SIG-M5 (cell line): ENCODE measurements around the gene CLEC7A.
A peak's percentile ranks its signal among the peaks of the same experiment; 100 is the strongest.

Experiments used
- DNase-seq: peaks from one replicate; lab custom pipeline; 2025; lab: John Stamatoyannopoulos, UW

Gene CLEC7A

DNA sequence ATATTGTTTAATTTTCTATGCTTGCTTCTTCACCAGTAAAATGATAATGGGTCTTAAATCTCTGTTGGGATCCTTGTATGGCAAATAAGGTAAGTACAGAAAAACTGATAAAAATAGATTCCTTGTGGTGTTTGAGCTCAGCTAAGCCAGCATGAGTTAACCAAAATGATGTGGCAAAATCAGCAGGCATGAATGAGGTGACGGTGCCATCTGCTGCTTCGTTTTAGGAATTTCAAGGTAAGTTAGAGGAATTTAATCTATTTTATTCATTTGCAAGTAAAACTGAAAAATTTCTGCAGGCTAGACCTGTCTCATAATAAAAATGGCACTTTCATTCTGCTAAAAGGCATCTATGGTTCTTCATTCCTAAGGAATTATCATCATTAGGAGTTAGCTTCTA, 10.0 kb upstream of the CLEC7A start:
- DNase-seq = no peak

DNA sequence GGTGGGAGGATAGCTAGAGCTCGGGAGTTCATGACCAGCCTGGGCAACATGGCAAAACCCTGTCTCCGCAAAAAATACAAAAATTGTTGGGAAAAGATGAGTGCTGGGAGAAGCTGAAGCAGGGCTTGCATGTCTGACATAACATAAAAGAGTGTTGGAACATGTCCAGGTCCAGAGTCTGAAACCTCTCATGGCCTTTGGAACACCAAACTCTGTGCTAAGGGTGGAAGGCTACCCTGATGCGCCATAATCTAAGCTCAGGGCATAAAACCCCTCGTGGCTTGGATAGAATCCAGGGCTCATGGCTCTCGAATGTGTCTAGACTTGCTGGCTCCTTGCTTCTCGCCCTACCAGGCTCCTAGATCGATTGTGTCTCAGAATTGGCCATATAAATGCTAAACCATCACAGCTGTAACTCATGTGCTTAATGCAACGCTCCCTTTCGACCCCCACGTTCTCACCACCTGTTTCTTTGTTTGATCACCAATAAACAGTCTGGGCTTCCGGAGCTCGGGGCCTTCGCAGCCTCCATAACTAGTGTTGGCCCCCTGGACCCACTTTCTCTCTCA, 6.7 kb upstream of the CLEC7A start:
- no peak for DNase-seq

DNA sequence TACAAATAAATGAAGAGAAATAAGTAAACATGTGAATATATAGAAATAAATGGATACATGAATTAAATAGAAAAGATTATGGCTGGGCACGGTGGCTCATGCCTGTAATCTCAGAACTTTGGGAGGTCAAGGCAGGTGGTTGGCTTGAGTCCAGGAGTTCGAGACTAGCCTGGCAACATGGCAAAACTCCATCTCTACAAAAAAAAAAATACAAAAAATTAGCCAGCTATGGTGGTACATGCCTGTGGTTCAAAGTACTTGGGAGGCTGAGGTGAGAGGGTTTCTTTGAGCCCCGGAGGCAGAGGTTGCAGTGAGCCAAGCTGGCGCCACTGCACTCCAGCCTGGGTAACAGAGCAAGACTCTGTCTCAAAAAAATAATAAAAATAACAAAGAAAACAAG, 5.1 kb upstream of the CLEC7A start:
- no peak for DNase-seq

DNA sequence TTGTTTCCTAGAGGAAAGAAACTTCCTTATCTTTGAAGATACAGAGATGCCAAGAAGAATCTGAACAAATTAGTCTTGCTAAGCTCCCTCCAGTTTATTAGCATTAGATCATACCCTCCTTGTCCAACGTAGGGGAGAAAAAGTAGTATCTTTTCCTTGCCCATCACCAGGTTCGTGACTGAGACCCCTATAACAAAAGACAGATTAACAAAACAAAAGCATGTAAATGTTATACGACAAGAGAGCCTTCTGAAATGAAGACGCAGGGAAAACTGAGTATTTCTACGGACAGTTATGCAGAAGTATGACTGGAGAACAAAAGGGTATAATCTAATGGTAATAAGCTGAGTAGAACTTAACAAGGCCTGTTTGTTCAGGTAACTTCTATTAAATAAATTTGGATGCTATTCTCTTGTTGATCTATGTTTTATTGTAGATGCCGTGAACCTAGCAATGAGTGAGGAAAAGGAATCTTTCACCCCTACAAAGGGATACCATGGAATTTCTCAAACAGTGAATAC, 2.9 kb upstream of the CLEC7A start:
- DNase-seq = no peak

DNA sequence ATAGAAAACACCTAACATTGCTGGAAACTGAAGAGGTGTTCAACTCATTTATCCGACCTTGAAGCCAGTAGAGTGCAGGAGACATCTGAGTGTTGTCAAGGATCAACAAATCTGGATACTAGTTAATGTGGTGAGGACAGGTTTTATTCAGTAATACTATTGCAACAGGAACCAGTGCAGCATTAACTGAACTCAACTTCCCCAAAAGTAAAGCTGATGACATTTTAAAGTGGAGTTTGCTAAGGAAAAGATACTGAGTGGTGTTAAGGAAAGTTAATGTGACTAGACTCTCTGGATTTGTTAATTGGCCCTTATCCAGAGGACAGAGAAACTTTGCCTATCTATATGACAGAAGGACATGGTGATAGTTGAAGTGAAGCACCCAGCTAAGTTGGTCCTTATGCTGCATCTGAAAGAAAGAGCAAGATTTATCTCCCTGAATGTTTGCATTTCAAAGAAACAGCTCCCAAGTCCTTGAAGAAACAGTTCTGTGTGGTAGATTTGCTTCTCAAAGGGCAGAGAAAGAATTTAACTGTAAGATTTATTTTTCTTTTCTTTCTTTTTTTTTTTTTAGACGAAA, 1.2 kb upstream of the CLEC7A start:
- DNase-seq = peak; percentile 43

DNA sequence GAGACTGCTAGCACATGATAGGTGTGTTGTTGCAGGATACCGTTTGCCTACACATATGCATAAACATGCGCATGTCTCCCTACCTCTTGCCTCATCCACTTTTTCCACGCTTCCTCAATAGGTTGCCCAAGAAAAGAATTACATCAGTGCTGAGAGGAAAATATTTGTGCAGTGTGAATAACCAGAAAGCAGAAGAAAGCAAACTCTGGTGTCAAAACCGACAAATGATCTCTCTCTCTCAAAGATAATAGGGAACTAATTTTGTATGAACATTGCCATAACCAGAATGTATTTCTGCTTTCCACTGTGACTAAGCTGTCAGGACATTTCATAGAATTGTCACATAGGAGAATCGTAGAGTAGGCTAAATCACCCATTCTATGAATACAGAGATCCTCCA, 1.3 kb downstream of the CLEC7A start:
- peak; percentile 99 for DNase-seq

DNA sequence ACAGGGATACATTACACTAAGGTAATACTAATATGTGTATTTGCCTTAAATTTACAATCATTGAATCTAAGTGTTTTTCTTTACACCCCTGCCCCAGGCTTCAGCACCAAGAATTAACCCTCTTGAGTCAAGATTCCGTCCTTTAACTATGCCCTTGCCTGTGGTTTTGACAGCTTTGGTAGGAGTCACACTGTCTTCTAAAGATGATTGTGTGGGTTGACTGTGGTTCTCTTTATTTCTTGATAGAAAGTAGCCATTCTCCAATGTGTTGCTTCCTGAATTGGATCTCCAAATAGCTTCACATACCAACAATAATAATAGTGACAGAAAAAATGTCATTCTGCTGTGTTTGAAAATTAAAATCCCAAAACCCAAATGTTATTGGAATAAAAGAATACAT, 3.6 kb downstream of the CLEC7A start:
- DNase-seq = no peak

DNA sequence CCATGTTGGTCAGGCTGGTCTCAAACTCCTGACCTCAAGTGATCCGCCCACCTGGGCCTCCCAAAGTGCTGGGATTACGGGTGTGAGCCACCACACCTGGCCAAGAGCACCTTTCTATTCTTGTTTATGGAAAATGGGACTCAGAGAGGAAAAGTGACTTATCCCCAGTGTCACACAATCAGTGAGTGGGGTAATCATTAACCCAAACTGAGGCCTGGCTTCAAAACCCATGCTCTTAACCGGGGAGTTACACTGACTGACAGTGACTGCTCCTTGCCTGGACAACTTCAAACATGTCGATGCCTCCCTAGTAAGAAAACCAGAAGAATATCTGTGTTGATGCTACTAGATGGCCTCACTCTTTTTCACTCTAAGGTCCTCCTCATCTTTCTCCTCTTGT, 7.3 kb downstream of the CLEC7A start:
- DNase-seq = no peak

DNA sequence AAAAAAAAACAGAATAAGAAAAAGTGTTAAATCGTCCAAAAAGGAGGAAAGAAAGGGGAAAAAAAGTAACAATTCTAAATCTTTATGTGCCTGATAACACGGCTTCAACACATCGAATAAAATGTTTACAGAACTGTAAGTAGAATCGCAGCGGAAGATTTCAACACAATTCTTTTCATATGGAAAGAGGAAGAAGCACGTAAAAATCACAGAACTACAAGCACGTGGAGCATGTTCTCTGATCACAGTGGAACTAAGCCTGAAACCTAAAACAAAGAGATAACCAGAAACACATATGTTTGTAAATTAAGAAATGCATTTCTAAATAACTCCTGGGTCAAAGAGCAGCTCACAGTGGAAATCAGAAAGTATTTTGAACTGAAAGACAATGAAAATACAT, 8.7 kb downstream of the CLEC7A start:
- DNase-seq = peak; percentile 77

DNA sequence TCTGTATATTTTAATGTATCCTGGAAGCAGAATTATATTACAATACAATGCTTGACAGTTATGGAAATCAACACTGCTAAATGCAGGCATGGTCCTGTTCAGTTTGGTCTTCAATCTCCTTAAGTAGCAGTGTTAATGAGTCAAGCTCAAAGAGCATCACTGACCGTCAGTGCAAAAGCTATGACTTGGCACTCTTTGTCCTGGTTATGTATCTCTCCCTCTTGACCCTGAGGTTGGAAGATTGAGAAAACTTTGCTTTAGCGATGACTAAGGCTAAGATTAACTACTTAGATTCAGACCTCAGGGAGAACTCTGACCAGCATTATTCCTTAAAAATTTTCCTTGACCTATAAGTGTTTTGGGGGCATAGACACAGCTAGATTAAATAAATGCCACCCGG, 10.9 kb downstream of the CLEC7A start:
- no peak for DNase-seq

DNA sequence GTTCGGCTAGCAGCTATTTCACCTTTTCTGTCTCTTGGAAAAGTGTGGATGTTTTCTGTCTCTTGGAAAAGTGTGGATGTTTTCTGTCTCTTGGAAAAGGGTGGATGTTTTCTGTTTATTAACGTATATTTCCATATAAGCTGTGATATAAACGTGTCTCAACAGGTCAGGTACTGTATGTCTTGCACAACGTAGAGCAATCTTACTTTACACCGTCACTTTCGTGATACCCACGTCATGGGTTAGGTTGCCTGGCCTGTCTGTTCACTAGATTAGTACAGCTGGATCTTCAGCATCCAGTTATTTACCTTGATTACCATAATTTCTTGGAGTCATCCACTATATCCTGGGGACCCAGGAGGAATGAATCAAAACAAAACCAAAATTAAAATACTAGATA, 14.1 kb downstream of the CLEC7A start:
- no peak for DNase-seq

DNA sequence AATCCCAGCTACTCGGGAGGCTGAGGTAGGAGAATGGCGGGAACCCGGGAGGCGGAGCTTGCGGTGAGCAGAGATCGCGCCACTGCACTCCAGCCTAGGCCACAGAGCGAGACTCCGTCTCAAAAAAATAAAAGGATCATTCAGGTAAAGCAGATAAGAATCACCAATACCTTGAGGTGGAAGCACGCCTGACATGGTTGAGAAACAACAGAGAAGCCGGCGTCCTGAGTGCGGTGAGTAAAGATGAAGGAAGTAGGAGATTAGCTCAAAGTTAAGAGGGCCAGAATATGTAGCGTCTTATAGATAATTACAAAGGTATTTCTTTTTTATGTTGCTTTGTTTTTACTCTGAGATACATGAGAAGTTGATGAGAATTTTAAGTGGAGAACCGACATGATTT, 14.7 kb downstream of the CLEC7A start:
- no peak for DNase-seq

DNA sequence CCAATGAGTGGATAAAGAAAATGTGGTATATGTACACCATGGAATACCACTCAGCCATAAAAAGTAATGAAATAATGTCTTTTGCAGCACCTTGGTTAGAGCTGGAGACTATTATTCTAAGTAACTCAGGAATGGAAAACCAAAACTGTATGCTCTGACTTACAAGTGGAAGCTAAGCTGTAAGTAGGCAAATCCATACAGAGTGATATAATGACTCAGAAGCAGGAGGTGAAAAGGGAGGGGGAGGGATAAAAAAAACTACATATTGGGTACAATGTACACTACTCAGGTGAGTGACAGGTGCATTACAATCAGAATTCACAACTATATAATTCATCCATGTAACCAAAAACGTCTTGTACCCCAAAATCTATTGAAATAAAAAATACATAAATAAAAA, 16.1 kb downstream of the CLEC7A start:
- DNase-seq = no peak

DNA sequence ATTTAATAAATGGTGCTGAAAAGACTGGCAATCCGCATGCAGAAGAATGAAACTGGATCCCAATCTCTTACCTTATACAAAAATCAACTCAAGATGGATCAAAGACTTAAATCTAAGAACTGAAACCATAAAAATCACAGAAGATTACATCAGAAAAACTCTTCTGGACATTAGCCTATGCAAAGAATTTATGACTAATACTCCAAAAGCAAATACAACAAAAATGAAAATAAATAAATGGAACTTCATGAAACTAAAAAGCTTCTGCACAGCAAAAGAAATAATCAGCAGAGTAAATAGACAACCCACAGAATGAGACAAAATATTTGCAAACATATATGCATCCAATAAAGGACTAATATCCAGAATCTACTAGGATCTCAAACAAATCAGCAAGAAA, 16.9 kb downstream of the CLEC7A start:
- no peak for DNase-seq

DNA sequence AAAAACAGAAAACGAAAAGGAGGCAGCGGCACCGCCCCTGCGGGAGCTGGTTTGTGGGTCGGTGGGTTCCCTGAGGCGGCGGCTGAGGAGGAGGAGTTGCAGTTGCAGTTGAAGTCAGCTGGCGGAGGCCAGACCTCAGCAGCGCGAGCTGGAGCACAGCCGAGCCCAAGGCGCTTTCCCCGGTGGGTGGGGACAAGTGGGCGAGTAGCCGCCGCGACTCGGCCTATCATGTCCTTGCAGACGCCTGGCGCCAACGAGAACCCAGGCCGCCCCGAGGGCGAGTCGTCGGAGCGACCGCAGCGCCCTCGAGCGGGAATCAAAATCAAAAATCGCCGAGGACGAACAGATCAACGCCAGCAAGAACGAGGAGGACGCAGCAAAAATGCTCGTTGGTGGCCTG, 18.5 kb downstream of the CLEC7A start:
- DNase-seq = no peak

DNA sequence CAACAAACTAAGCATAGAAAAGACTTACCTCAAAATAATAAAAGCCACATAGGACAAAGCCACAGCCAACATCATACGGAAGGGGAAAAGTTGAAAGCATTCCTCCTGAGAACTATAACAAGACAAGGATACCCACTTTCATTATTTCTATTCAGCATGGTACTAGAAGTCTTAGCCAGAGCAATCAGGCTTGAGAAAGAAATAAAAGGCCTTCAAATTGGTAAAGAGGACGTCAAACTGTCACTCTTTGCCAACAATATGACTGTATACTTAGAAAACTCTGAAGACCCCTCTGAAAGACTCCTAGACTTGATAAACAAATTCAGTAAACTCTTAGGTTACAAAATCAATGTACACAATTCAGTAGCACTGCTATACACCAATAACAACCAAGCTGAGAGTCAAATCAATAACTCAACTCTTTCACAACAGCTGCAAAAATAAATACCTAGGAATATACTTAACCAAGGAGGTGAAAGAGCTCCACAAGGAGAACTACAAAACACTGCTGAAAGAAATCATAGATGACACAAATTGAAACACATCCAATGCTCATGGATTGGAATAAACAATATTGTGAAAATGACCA, 19.6 kb downstream of the CLEC7A start:
- DNase-seq = no peak

DNA sequence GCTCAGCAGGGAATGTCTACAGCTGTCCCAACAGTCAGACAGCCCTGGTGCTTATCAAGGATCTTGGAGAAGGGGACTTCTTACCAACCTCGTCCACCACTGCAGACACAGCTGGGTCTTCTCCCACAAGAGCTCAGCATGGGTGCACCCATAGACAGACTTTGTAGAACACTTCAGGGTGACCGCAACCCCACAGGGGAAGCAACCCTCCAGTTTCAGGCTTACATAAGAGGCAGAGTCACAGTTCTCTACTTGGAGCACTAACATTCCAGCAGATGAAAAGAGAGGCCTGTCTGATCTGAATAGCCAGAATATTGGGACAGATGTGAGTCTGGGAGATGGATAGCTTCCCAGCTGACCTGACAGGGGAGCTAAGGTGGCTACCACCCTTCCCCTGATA, 27.7 kb downstream of the CLEC7A start:
- DNase-seq = peak; percentile 60

DNA sequence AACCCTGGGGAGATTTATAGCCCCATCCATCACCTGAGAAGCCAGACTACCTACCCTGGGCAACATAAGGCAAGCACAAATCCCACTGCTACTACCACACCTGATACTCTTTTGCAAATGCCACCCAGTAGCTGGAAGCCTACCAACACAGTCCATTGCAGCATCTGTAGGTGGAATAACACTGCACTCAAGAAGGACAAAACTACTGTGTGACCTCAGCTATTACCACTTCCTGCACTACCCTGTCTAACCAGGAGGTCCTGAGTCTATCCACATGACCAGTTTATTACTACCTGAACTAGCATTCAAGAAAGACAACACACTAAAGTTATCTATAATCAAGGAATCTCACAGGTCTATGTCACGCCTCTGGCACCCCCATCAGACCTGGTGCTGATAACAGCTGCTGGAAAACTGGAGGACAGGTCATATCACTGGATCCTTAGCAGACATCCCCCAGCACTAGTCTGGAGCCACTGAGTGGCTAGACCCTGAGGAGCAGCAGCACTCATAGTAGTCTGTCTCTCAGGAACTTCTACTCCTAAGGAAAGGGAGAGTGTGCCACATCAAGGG, 28.3 kb downstream of the CLEC7A start:
- DNase-seq = no peak

DNA sequence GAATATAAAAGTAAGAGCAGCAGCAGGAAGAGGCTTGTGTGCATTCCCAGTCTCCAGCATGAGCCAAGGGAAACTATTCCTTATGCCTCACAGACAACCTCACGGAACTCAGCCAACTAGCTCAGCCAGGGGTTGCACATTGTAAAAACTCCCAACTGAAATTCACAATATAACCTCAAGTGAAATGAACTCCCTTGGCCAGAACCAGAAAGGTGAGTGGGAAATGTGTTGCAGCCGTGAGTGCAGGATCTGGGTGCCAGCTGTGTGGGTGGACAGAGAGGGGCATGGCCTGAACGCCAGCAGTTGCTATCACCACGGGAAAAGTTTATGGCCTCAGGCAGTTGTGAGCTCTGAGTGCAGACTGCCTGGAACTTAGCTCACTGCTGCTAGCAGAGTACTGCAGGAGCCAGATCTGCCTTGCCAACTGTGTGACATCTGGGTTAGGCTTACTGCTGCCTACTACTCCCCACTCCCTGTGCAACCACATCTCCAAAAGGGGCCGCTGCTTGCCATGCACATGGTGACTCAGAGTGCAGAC, 28.9 kb downstream of the CLEC7A start:
- DNase-seq = no peak

DNA sequence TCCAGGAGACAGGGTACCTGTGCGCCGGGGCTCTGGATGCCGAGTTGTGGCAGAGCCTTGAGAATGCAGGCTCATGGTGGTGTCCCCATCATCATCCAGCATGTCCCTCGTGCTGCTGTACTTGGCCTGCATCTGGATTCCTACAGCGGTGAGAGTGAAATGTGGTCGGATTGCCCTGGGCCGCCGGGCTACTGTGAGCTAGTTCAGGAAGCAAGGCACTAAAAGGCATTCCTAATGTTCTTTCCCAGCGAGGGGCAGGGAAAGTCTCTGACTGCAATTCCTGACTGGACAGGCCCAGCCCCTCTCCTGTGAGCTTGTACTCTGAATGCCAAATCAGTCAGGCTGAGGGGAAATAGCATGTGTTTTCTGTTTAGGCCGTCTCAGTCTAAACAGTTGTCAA, 31.2 kb downstream of the CLEC7A start, which contains the start of gene CLEC1A:
TSS of gene CLEC1A (minus strand) at position 195 of the 400 bp plus-strand sequence. CDS start at position 132, 63 bp downstream.
- DNase-seq = no peak

DNA sequence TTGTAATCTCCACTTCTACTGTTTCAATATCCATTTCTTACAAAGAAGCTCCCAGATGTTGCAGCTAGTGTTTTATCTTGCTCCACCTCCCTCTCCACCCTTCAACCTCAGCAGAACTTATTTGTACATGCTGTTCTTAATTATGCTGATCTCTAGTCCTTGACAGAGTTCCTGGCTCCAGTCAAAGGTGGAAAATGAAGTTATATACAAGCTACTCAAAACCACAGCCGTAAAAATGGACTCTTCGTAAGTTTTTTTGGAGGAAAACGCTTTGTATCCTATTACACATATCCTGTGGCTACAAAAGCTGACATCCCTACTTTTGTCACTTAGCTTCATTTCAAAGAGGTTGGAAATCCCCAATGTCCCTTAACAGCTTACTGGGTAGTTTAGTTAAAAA, 32.5 kb downstream of the CLEC7A start:
- no peak for DNase-seq

DNA sequence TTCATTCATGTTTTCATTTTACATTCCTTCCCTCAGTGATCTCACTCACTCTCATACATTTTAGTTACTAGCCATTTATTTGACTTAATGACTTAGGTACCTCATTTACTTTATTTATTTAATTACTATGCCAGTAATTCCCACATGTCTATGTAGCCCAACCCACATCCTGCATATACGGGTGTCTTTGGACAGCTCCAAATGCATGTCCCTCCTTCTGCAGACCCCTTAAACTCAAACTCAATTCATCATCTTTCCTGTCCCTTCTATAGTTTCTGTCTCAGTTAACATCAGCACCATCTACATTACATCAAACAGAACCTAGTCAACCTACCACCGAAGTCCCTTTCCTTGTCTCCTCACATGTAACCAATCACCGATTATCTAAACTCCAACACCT, 34.0 kb downstream of the CLEC7A start:
- DNase-seq = no peak
